Left ventricle myocardium inferior (tissue), 1 donor: Measurements from ENCODE around the gene KCNJ2. TPM values are rescaled to one million over a fixed set of nuclear protein-coding genes. Genes with fewer than 3 reads are reported as not detected.
A peak's percentile ranks its signal among the peaks of the same experiment; 100 is the strongest.

ENCODE experiments used
- DNase-seq: peaks from one replicate; pipeline ENCODE4 v3.0.0-alpha.2; 2020
- H3K27ac ChIP-seq: fragments of 200-600 bp; replicated peaks from 2 replicates; pipeline ENCODE4 v1.8.0; 2021
- H3K27me3 ChIP-seq: fragments of 200-600 bp; 2 replicates; pipeline ENCODE4 v1.8.0; 2021; ENCODE audit warnings: low read depth
- H3K36me3 ChIP-seq: fragments of 200-600 bp; 2 replicates; pipeline ENCODE4 v1.8.0; 2021
- H3K4me1 ChIP-seq: fragments of 200-600 bp; 2 replicates; pipeline ENCODE4 v1.8.0; 2021
- H3K4me3 ChIP-seq: fragments of 200-600 bp; 2 replicates; pipeline ENCODE4 v1.8.0; 2021; ENCODE audit warnings: mild to moderate bottlenecking, moderate library complexity
- H3K9me3 ChIP-seq: fragments of 200-600 bp; replicated peaks from 2 replicates; pipeline ENCODE4 v1.8.0; 2021
- CTCF ChIP-seq: fragments of 200-600 bp; IDR thresholded peaks from 2 replicates; pipeline ENCODE4 v1.8.0; 2021; ENCODE audit warnings: antibody characterized with exemption, mild to moderate bottlenecking, borderline replicate concordance
- intact Hi-C: fragments of 100-400 bp; cut with micrococcal nuclease; formaldehyde crosslinking; loops from one replicate; pipeline ENCODE4 v1.11.0; 2022
- total RNA-seq: library from RNA; stranded (reverse); fragmentation: NEBNext Ultra II Directional; extraction: Animal tissue kit (Norgen Biotek cat#: 25700); gene quantifications from one replicate; pipeline ENCODE4 v1.2.1, GENCODE V29; 2021
- donor health status: DM: no; HTN: yes; CAD: no; lungs with severe emphysema.

KCNJ2 gene
- total RNA-seq, 1 donor from 2014 or later, result 44.8 TPM

- H3K4me3 ChIP-seq, result no peak overlapping the region
- no peak for TF ChIP-seq CTCF
- no peak overlapping the region for H3K27ac ChIP-seq
- no peak for DNase-seq
- H3K36me3 ChIP-seq, result no peaks in the 10 kb centered on the region
- intact Hi-C loops, result no loop called here
- no peaks in the 10 kb centered on the region for H3K27me3 ChIP-seq
- H3K9me3 ChIP-seq, result no peaks in the 10 kb centered on the region
- peaks cover 8% of the 10 kb centered on the region for H3K4me1 ChIP-seq
These were observed 36.8 kb upstream of the KCNJ2 start for GRCh38 chr17:70132505-70132904.

GRCh38 chr17:70134042-70134441 is 35.3 kb upstream of the KCNJ2 start:
- Histone ChIP-seq H3K36me3 (no peaks in the 10 kb centered on the region), H3K4me3 (no peak overlapping the region), H3K9me3 (no peaks in the 10 kb centered on the region), H3K4me1 (peaks cover 22% of the 10 kb centered on the region), H3K27ac (no peak overlapping the region), H3K27me3 (no peaks in the 10 kb centered on the region)
- TF ChIP-seq CTCF, result no peak
- DNase-seq, result no peak
- intact Hi-C loops, result no loop called here

GRCh38 chr17:70134777-70135176 is 34.6 kb upstream of the KCNJ2 start:
- no peaks in the 10 kb centered on the region for H3K36me3 ChIP-seq
- no peaks in the 10 kb centered on the region for H3K9me3 ChIP-seq
- H3K4me1 ChIP-seq, result peaks cover 22% of the 10 kb centered on the region
- no peak for TF ChIP-seq CTCF
- intact Hi-C loops, result no loop called here
- H3K4me3 ChIP-seq, result no peak overlapping the region
- H3K27ac ChIP-seq, result no peak overlapping the region
- DNase-seq, result no peak
- no peaks in the 10 kb centered on the region for H3K27me3 ChIP-seq

- Histone ChIP-seq H3K27ac (no peak overlapping the region), H3K27me3 (no peaks in the 10 kb centered on the region), H3K36me3 (no peaks in the 10 kb centered on the region), H3K9me3 (no peaks in the 10 kb centered on the region), H3K4me3 (no peak overlapping the region), H3K4me1 (peaks cover 22% of the 10 kb centered on the region)
- intact Hi-C loops, result no loop called here
- DNase-seq, result no peak
- TF ChIP-seq CTCF, result no peak
These were observed 33.2 kb upstream of the KCNJ2 start for GRCh38 chr17:70136131-70136530.

- Histone ChIP-seq H3K9me3 (no peaks in the 10 kb centered on the region), H3K27ac (peak overlapping the region; percentile 84), H3K4me1 (peaks cover 22% of the 10 kb centered on the region), H3K36me3 (no peaks in the 10 kb centered on the region), H3K27me3 (no peaks in the 10 kb centered on the region), H3K4me3 (peak overlapping the region; percentile 55)
- intact Hi-C loops, result no loop called here
- DNase-seq, result no peak
- no peak for TF ChIP-seq CTCF
These were observed 31.7 kb upstream of the KCNJ2 start for GRCh38 chr17:70137451-70138230.
